ENCODE data around the gene REV1. TPM values are rescaled to one million over a fixed set of nuclear protein-coding genes. Genes with fewer than 3 reads are reported as not detected.

REV1 gene
- total RNA-seq, 1 experiment from 2014 or later = 38.7 TPM

DNA sequence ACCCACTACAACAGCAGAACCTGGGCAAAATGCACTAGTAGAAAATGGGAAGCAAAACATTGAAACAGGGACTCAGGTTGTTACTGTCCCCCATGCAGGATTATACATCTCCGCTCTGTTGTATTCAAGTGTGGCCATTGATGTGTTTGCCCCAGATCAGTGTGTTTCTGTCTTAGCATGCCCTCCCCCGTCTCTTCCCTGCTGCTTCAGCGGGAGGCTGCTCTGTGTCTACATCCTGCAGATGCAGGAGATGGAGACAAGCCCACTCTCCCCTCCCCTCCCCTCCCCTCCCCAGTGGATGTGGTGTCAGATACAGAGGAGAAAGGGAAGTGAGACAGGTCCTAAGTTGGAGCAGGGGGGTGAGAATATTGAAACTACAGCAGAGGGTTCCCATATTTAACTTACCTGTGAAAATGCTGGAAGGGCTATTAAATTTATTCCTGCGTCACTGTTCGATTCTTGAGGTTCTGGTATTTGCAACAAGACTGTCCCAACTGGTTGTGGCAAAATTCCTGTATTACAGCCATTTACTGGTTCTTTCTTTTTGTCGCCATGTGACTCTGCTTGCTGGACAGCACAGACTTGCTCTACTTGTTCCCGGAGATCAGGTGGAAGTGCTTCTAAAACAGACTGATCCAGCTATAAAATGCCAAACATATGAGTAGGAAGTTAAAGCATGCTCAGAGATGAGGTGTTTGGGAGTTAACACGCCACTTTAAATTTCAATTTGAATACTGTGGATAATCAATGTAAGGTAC lies 85.6 kb downstream of the REV1 start (continued):
- TF ChIP-seq, protein P1, sequence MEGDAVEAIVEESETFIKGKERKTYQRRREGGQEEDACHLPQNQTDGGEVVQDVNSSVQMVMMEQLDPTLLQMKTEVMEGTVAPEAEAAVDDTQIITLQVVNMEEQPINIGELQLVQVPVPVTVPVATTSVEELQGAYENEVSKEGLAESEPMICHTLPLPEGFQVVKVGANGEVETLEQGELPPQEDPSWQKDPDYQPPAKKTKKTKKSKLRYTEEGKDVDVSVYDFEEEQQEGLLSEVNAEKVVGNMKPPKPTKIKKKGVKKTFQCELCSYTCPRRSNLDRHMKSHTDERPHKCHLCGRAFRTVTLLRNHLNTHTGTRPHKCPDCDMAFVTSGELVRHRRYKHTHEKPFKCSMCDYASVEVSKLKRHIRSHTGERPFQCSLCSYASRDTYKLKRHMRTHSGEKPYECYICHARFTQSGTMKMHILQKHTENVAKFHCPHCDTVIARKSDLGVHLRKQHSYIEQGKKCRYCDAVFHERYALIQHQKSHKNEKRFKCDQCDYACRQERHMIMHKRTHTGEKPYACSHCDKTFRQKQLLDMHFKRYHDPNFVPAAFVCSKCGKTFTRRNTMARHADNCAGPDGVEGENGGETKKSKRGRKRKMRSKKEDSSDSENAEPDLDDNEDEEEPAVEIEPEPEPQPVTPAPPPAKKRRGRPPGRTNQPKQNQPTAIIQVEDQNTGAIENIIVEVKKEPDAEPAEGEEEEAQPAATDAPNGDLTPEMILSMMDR (IDR thresholded peaks at IDR 0.05) = no peak
- TF ChIP-seq, protein P2, sequence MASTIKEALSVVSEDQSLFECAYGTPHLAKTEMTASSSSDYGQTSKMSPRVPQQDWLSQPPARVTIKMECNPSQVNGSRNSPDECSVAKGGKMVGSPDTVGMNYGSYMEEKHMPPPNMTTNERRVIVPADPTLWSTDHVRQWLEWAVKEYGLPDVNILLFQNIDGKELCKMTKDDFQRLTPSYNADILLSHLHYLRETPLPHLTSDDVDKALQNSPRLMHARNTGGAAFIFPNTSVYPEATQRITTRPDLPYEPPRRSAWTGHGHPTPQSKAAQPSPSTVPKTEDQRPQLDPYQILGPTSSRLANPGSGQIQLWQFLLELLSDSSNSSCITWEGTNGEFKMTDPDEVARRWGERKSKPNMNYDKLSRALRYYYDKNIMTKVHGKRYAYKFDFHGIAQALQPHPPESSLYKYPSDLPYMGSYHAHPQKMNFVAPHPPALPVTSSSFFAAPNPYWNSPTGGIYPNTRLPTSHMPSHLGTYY (CRISPR knock-in tag; IDR thresholded peaks at IDR 0.05) = no peak
- TF ChIP-seq HMGA2 (CRISPR knock-in tag; IDR thresholded peaks at IDR 0.05) = no peak
- TF ChIP-seq, protein P3, sequence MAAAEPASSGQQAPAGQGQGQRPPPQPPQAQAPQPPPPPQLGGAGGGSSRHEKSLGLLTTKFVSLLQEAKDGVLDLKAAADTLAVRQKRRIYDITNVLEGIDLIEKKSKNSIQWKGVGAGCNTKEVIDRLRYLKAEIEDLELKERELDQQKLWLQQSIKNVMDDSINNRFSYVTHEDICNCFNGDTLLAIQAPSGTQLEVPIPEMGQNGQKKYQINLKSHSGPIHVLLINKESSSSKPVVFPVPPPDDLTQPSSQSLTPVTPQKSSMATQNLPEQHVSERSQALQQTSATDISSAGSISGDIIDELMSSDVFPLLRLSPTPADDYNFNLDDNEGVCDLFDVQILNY (CRISPR knock-in tag; IDR thresholded peaks at IDR 0.05) = no peak

DNA sequence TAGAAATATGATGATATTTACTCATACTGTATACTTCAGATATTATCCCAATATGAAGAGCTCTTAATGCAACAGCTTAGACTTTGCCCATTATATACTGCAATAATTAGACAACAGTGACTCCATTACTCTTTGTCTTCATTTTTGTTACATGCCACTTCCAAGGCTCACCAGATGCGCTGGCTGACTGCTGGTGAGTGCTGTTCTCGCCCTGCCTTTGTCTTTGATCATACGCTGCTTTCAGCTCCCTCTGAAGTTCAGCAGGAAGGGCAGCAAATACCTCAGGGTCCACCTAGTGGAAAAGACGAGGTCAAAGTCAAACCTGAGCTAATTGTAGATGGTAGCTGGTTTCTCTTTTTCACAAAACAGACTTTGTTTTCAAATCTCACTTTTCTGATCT lies 86.3 kb downstream of the REV1 start:
- peak; percentile 19 for DNase-seq (ENCODE audit: low spot score)
- Mint-ChIP-seq H3K4me1 (peaks cover 25% of the 10 kb centered on the region), H3K27ac (peak overlapping the region; percentile 81), H3K4me3 (no peak overlapping the region), H3K9me3 (no peaks in the 10 kb centered on the region), H3K27me3 (ENCODE audit: low read depth) (no peaks in the 10 kb centered on the region), H3K36me3 (peaks cover 61% of the 10 kb centered on the region)
- ATAC-seq = peak; percentile 83
- POLR2A ChIA-PET = interaction anchor here (0.6 kb wide), 1 partner anchor 66 kb away, joined by 3 read pairs; the partner anchor contains the start of gene EIF5B
- CTCF ChIA-PET = interaction anchor here (0.5 to 1.6 kb wide), 16 partner anchors 16 to 859 kb away, joined by 3 to 9 read pairs (median 3); partner anchors contain the start of genes EIF5B, REV1 and TXNDC9
- TF ChIP-seq SMAD3 (CRISPR knock-in tag; IDR thresholded peaks at IDR 0.05; ENCODE audit: borderline replicate concordance) (no peak), RORB (CRISPR knock-in tag; IDR thresholded peaks at IDR 0.05) (no peak), KAT7 (CRISPR knock-in tag; IDR thresholded peaks at IDR 0.05; ENCODE audit: borderline replicate concordance) (no peak), TEAD4 (CRISPR knock-in tag; IDR thresholded peaks at IDR 0.05) (no peak), CBFB (CRISPR knock-in tag; IDR thresholded peaks at IDR 0.05; ENCODE audit: low read depth) (no peak), ATF1 (CRISPR knock-in tag; IDR thresholded peaks at IDR 0.05) (no peak), GTF2I (CRISPR knock-in tag; conservative IDR thresholded peaks at IDR 0.05) (no peak), TP53 (CRISPR knock-in tag; IDR thresholded peaks at IDR 0.05) (no peak), EMX1 (CRISPR knock-in tag; IDR thresholded peaks at IDR 0.05) (no peak), ZNF317 (CRISPR knock-in tag; IDR thresholded peaks at IDR 0.05; ENCODE audit: borderline replicate concordance, low read depth) (no peak)
- TF ChIP-seq, protein P4, sequence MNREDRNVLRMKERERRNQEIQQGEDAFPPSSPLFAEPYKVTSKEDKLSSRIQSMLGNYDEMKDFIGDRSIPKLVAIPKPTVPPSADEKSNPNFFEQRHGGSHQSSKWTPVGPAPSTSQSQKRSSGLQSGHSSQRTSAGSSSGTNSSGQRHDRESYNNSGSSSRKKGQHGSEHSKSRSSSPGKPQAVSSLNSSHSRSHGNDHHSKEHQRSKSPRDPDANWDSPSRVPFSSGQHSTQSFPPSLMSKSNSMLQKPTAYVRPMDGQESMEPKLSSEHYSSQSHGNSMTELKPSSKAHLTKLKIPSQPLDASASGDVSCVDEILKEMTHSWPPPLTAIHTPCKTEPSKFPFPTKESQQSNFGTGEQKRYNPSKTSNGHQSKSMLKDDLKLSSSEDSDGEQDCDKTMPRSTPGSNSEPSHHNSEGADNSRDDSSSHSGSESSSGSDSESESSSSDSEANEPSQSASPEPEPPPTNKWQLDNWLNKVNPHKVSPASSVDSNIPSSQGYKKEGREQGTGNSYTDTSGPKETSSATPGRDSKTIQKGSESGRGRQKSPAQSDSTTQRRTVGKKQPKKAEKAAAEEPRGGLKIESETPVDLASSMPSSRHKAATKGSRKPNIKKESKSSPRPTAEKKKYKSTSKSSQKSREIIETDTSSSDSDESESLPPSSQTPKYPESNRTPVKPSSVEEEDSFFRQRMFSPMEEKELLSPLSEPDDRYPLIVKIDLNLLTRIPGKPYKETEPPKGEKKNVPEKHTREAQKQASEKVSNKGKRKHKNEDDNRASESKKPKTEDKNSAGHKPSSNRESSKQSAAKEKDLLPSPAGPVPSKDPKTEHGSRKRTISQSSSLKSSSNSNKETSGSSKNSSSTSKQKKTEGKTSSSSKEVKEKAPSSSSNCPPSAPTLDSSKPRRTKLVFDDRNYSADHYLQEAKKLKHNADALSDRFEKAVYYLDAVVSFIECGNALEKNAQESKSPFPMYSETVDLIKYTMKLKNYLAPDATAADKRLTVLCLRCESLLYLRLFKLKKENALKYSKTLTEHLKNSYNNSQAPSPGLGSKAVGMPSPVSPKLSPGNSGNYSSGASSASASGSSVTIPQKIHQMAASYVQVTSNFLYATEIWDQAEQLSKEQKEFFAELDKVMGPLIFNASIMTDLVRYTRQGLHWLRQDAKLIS (CRISPR knock-in tag; IDR thresholded peaks at IDR 0.05; ENCODE audit: borderline replicate concordance) = no peak
- TF ChIP-seq, protein P5, sequence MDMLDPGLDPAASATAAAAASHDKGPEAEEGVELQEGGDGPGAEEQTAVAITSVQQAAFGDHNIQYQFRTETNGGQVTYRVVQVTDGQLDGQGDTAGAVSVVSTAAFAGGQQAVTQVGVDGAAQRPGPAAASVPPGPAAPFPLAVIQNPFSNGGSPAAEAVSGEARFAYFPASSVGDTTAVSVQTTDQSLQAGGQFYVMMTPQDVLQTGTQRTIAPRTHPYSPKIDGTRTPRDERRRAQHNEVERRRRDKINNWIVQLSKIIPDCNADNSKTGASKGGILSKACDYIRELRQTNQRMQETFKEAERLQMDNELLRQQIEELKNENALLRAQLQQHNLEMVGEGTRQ (CRISPR knock-in tag; IDR thresholded peaks at IDR 0.05) = no peak
- TF ChIP-seq, protein P6, sequence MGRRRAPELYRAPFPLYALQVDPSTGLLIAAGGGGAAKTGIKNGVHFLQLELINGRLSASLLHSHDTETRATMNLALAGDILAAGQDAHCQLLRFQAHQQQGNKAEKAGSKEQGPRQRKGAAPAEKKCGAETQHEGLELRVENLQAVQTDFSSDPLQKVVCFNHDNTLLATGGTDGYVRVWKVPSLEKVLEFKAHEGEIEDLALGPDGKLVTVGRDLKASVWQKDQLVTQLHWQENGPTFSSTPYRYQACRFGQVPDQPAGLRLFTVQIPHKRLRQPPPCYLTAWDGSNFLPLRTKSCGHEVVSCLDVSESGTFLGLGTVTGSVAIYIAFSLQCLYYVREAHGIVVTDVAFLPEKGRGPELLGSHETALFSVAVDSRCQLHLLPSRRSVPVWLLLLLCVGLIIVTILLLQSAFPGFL (CRISPR knock-in tag; IDR thresholded peaks at IDR 0.05; ENCODE audit: borderline replicate concordance) = no peak
- TF ChIP-seq, protein P7, sequence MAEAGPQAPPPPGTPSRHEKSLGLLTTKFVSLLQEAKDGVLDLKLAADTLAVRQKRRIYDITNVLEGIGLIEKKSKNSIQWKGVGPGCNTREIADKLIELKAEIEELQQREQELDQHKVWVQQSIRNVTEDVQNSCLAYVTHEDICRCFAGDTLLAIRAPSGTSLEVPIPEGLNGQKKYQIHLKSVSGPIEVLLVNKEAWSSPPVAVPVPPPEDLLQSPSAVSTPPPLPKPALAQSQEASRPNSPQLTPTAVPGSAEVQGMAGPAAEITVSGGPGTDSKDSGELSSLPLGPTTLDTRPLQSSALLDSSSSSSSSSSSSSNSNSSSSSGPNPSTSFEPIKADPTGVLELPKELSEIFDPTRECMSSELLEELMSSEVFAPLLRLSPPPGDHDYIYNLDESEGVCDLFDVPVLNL (CRISPR knock-in tag; IDR thresholded peaks at IDR 0.05; ENCODE audit: borderline replicate concordance, low read depth) = no peak
- TF ChIP-seq, protein P8, sequence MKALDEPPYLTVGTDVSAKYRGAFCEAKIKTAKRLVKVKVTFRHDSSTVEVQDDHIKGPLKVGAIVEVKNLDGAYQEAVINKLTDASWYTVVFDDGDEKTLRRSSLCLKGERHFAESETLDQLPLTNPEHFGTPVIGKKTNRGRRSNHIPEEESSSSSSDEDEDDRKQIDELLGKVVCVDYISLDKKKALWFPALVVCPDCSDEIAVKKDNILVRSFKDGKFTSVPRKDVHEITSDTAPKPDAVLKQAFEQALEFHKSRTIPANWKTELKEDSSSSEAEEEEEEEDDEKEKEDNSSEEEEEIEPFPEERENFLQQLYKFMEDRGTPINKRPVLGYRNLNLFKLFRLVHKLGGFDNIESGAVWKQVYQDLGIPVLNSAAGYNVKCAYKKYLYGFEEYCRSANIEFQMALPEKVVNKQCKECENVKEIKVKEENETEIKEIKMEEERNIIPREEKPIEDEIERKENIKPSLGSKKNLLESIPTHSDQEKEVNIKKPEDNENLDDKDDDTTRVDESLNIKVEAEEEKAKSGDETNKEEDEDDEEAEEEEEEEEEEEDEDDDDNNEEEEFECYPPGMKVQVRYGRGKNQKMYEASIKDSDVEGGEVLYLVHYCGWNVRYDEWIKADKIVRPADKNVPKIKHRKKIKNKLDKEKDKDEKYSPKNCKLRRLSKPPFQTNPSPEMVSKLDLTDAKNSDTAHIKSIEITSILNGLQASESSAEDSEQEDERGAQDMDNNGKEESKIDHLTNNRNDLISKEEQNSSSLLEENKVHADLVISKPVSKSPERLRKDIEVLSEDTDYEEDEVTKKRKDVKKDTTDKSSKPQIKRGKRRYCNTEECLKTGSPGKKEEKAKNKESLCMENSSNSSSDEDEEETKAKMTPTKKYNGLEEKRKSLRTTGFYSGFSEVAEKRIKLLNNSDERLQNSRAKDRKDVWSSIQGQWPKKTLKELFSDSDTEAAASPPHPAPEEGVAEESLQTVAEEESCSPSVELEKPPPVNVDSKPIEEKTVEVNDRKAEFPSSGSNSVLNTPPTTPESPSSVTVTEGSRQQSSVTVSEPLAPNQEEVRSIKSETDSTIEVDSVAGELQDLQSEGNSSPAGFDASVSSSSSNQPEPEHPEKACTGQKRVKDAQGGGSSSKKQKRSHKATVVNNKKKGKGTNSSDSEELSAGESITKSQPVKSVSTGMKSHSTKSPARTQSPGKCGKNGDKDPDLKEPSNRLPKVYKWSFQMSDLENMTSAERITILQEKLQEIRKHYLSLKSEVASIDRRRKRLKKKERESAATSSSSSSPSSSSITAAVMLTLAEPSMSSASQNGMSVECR (CRISPR knock-in tag; IDR thresholded peaks at IDR 0.05; ENCODE audit: borderline replicate concordance) = no peak

All from WTC11 (cell line).